HepG2 (cell line): ENCODE measurements around the gene FYTTD1. TPM values are rescaled to one million over a fixed set of nuclear protein-coding genes. Genes with fewer than 3 reads are reported as not detected.

Source experiments
- ARID5B ChIP-seq: IDR thresholded peaks from 2 replicates; pipeline ENCODE4 v1.4.0; 2020; ENCODE audit warnings: mild to moderate bottlenecking, missing genetic modification reagents
- HBP1 ChIP-seq: IDR thresholded peaks from 2 replicates; pipeline ENCODE4 v1.6.1; 2016; ENCODE audit warnings: low read depth, control low read depth
- MAX ChIP-seq: IDR thresholded peaks from 2 replicates; pipeline ENCODE4 v1.6.1; 2012; ENCODE audit warnings: inconsistent platforms
- MXD4 ChIP-seq: IDR thresholded peaks from 2 replicates; pipeline ENCODE4 v1.6.1; 2016; ENCODE audit warnings: mild to moderate bottlenecking, missing biosample characterization, missing genetic modification reagents
- PAF1 ChIP-seq: IDR thresholded peaks from 2 replicates; pipeline ENCODE4 v1.6.1; 2016; ENCODE audit warnings: missing genetic modification reagents, missing compliant biosample characterization
- PPARG ChIP-seq: conservative IDR thresholded peaks from 2 replicates; pipeline ENCODE4 v1.6.1; 2016; ENCODE audit warnings: missing biosample characterization, missing genetic modification reagents
- SIX1 ChIP-seq: sonication (generic); formaldehyde crosslinking; IDR thresholded peaks from 2 replicates; pipeline ENCODE4 v1.4.0; 2020; ENCODE audit warnings: missing genetic modification reagents, borderline replicate concordance
- SRY ChIP-seq: sonication (generic); formaldehyde crosslinking; IDR thresholded peaks from 2 replicates; pipeline ENCODE4 v1.8.0; 2022; ENCODE audit warnings: mild to moderate bottlenecking, missing genetic modification reagents
- ZBED4 ChIP-seq: sonication (generic); formaldehyde crosslinking; IDR thresholded peaks from 2 replicates; pipeline ENCODE4 v1.4.0; 2020; ENCODE audit warnings: missing genetic modification reagents, borderline replicate concordance
- ZBTB25 ChIP-seq: IDR thresholded peaks from 2 replicates; pipeline ENCODE4 v1.6.1; 2018; ENCODE audit warnings: missing genetic modification reagents
- ZNF441 ChIP-seq: sonication (generic); formaldehyde crosslinking; IDR thresholded peaks from 2 replicates; pipeline ENCODE4 v1.7.0; 2021; ENCODE audit warnings: missing genetic modification reagents, borderline replicate concordance
- ZNF503 ChIP-seq: sonication (generic); formaldehyde crosslinking; IDR thresholded peaks from 2 replicates; pipeline ENCODE4 v1.4.0; 2020; ENCODE audit warnings: missing genetic modification reagents
- ZNF564 ChIP-seq: sonication (generic); formaldehyde crosslinking; IDR thresholded peaks from 2 replicates; pipeline ENCODE4 v1.8.1; 2023; ENCODE audit warnings: mild to moderate bottlenecking, missing genetic modification reagents
- ZNF841 ChIP-seq: sonication (generic); formaldehyde crosslinking; IDR thresholded peaks from 2 replicates; pipeline ENCODE4 v1.8.1; 2023; ENCODE audit warnings: missing genetic modification reagents, borderline replicate concordance
- ZXDC ChIP-seq: sonication (generic); formaldehyde crosslinking; IDR thresholded peaks from 2 replicates; pipeline ENCODE4 v1.5.0; 2020; ENCODE audit warnings: mild to moderate bottlenecking, missing genetic modification reagents
- polyA plus RNA-seq, 8 experiments: library from polyadenylated mRNA; depleted of rRNA in 3 of 8; stranded (reverse) in 7 of 8; unstranded in 1 of 8; fragments of >200 nt; fragmentation: Illumina TruSeq in 4 of 8; extraction: Trizol in 4 of 8; gene quantifications; 2 replicates each; pipeline versions ENCODE4 v1.2.1 to v1.2.3, GENCODE V29; 2011 to 2016; ENCODE audit warnings: low read depth in 4 of 8, missing spikeins in 1 of 8, mixed read lengths in 1 of 8; ENCODE audit not compliant: insufficient read depth in 1 of 8
- total RNA-seq, 5 experiments: library from RNA; depleted of rRNA; stranded (reverse); fragments of >200 nt; fragmentation: Illumina TruSeq; extraction: Trizol; gene quantifications; 2 replicates each; pipeline ENCODE4 v1.2.3, GENCODE V29; 2016; ENCODE audit warnings: low read depth in 1 of 5

FYTTD1 gene
- total and polyA plus RNA-seq, 2 of the 13 experiments (the other 11 are each of a cell fraction or from before 2014, with no cell fraction given): 6.5 to 28.8 TPM

- TF ChIP-seq ZNF841 (CRISPR knock-in tag) (no peak), ZBTB25 (CRISPR knock-in tag) (no peak), PAF1 (CRISPR knock-in tag) (no peak), ZNF503 (CRISPR knock-in tag) (no peak), ZBED4 (CRISPR knock-in tag) (no peak), ZNF564 (CRISPR knock-in tag) (no peak), MAX (no peak), SIX1 (CRISPR knock-in tag) (no peak), ARID5B (CRISPR knock-in tag) (peak; percentile 70), SRY (no peak), ZNF441 (no peak), MXD4 (no peak), ZXDC (CRISPR knock-in tag) (no peak), HBP1 (CRISPR knock-in tag) (no peak), PPARG (CRISPR knock-in tag) (no peak)
These were observed 45.5 kb downstream of the FYTTD1 start (continued) for GRCh38 chr3:197795200-197795599.
